ENCODE results near the gene PRDM2.

Gene PRDM2

DNA sequence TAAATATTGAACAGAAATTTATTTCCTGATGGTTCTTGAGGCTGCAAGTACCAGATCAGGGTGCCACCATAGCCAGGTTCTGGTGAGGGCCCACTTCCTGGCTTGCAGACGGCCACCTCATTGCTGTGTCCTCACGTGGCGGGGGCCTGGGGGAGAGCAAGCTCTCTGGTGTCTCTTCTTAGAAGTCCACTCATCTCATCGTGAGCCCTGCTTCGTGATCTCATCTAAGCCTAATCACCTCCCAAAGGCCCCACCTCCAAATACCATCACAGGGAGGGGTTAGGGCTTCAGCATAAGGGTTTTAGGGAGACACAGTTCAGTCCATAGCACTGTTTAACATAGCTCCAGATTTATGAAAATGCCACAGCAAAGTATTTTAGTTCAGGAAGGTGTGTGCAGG lies 119.7 kb downstream of the PRDM2 start:
- WGBS (ENCODE audit: extremely low coverage, insufficient coverage, insufficient read length): no CpG with 5 or more reads among the region's 5 CpGs
- Histone ChIP-seq H3K79me2 (ENCODE audit: control insufficient read depth, insufficient read depth, low read length, poor library complexity) (no peaks in the 10 kb centered on the region), H3K4me1 (ENCODE audit: control insufficient read depth in 1 of 2, insufficient read depth in 2 of 2, low read length in 2 of 2) (no peaks in the 10 kb centered on the region), H2AFZ (ENCODE audit: insufficient read depth, low read length, poor library complexity) (no peak overlapping the region), H3K4ac (ENCODE audit: low read depth, low read length) (no peak overlapping the region), H4K91ac (ENCODE audit: low read depth, low read length) (no peak overlapping the region), H4K12ac (ENCODE audit: low read depth, low read length) (no peak overlapping the region), H3K9me3 (ENCODE audit: insufficient read depth, low read depth, low read length) (no peaks in the 10 kb centered on the region), H3K18ac (ENCODE audit: low read length) (no peak overlapping the region), H2AK5ac (ENCODE audit: low read length) (no peak overlapping the region), H2BK5ac (ENCODE audit: low read depth, low read length, poor library complexity) (no peak overlapping the region), H3K4me2 (ENCODE audit: low read length) (no peak overlapping the region), H3K4me3 (ENCODE audit: low read depth, low read length) (no peak overlapping the region), H3K27ac (ENCODE audit: low read depth, low read length) (no peak overlapping the region), H3K23ac (ENCODE audit: low read length) (no peak overlapping the region), H3K9ac (ENCODE audit: low read length) (no peak overlapping the region), H3K27me3 (ENCODE audit: insufficient read depth, low read length) (no peaks in the 10 kb centered on the region), H4K8ac (ENCODE audit: low read depth, low read length) (no peak overlapping the region), H2BK120ac (ENCODE audit: insufficient read depth, low read length, poor library complexity) (no peak overlapping the region), H3K36me3 (ENCODE audit: control insufficient read depth in 1 of 2, insufficient read depth in 2 of 2, low read length in 2 of 2) (no peaks in the 10 kb centered on the region), H2BK12ac (ENCODE audit: low read length) (no peak overlapping the region), H3K79me1 (ENCODE audit: low read length) (no peaks in the 10 kb centered on the region), H3K14ac (ENCODE audit: low read length) (no peak overlapping the region)
- DNase-seq: no peak

DNA sequence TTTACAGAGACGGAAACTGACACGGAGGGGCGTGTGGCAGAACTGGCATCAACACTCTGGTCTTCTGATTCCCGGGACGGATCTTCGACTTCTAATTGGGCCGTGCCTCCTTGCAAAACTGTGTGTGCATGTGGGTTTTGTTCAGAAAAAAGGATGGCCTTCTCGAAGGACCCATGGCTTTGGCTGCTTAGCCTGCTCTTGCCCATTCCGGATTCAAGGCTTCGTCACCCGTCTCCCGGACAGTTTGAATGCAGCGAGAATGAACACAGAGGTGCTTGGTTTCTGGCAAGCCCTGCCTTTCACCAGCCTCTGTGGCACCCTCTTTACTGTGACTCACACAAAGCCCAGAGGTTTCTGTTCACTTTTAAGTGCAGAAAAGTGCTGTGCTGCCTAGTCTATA lies 120.1 kb downstream of the PRDM2 start:
- Histone ChIP-seq H3K27me3 (ENCODE audit: insufficient read depth, low read length) (no peaks in the 10 kb centered on the region), H4K91ac (ENCODE audit: low read depth, low read length) (no peak overlapping the region)

DNA sequence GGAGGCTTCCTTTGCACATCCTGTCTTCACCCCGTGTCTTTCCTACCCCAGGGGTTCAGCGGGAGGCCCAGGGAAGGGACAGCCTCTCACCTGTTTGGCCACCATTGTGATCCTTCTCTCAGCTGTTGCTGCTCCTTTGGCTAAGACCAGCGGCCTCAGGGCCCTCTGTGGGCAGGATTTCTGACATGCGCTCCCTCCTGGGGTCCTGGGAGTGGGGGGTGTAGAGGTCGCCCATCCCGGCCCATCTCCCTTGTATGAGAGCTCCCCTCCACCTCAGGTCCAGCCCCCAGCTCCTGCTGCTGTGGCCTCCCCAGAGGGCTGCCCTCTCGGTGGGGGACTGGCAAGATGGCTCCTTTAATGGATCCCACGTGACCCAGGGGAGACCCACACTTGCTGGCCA lies 120.5 kb downstream of the PRDM2 start:
- Histone ChIP-seq H3K79me1 (ENCODE audit: low read length) (no peaks in the 10 kb centered on the region), H3K79me2 (ENCODE audit: control insufficient read depth, insufficient read depth, low read length, poor library complexity) (no peaks in the 10 kb centered on the region), H2AK5ac (ENCODE audit: low read length) (no peak overlapping the region), H3K9me3 (ENCODE audit: insufficient read depth, low read depth, low read length) (no peaks in the 10 kb centered on the region), H3K18ac (ENCODE audit: low read length) (no peak overlapping the region), H2BK120ac (ENCODE audit: insufficient read depth, low read length, poor library complexity) (no peak overlapping the region), H3K9ac (ENCODE audit: low read length) (no peak overlapping the region), H4K8ac (ENCODE audit: low read depth, low read length) (no peak overlapping the region), H3K27me3 (ENCODE audit: insufficient read depth, low read length) (no peaks in the 10 kb centered on the region), H3K4me1 (ENCODE audit: control insufficient read depth in 1 of 2, insufficient read depth in 2 of 2, low read length in 2 of 2) (no peaks in the 10 kb centered on the region), H3K23ac (ENCODE audit: low read length) (no peak overlapping the region), H2AFZ (ENCODE audit: insufficient read depth, low read length, poor library complexity) (no peak overlapping the region), H3K4me2 (ENCODE audit: low read length) (no peak overlapping the region), H2BK5ac (ENCODE audit: low read depth, low read length, poor library complexity) (no peak overlapping the region), H4K12ac (ENCODE audit: low read depth, low read length) (no peak overlapping the region), H3K36me3 (ENCODE audit: control insufficient read depth in 1 of 2, insufficient read depth in 2 of 2, low read length in 2 of 2) (peaks cover 0 to 2% of the 10 kb centered on the region in 2 experiments), H3K14ac (ENCODE audit: low read length) (no peak overlapping the region), H2BK12ac (ENCODE audit: low read length) (no peak overlapping the region), H3K4me3 (ENCODE audit: low read depth, low read length) (no peak overlapping the region), H3K4ac (ENCODE audit: low read depth, low read length) (no peak overlapping the region), H4K91ac (ENCODE audit: low read depth, low read length) (no peak overlapping the region), H3K27ac (ENCODE audit: low read depth, low read length) (no peak overlapping the region)
- no peak for DNase-seq
- no CpG with 5 or more reads among the region's 8 CpGs for WGBS (ENCODE audit: extremely low coverage, insufficient coverage, insufficient read length)

More for the DNA sequence above, 120.1 kb downstream of the PRDM2 start:
- no peak overlapping the region for H3K4me3 ChIP-seq (ENCODE audit: low read depth, low read length)
- no peak overlapping the region for H3K4ac ChIP-seq (ENCODE audit: low read depth, low read length)
- H3K79me2 ChIP-seq (ENCODE audit: control insufficient read depth, insufficient read depth, low read length, poor library complexity): no peaks in the 10 kb centered on the region
- H3K27ac ChIP-seq (ENCODE audit: low read depth, low read length): no peak overlapping the region
- no peak for DNase-seq
- no peak overlapping the region for H2BK12ac ChIP-seq (ENCODE audit: low read length)
- H3K9ac ChIP-seq (ENCODE audit: low read length): no peak overlapping the region
- no peak overlapping the region for H4K12ac ChIP-seq (ENCODE audit: low read depth, low read length)
- H3K79me1 ChIP-seq (ENCODE audit: low read length): no peaks in the 10 kb centered on the region
- no peak overlapping the region for H4K8ac ChIP-seq (ENCODE audit: low read depth, low read length)
- no peak overlapping the region for H3K18ac ChIP-seq (ENCODE audit: low read length)
- no peak overlapping the region for H2AK5ac ChIP-seq (ENCODE audit: low read length)
- no CpG with 5 or more reads among the region's 13 CpGs for WGBS (ENCODE audit: extremely low coverage, insufficient coverage, insufficient read length)
- H2BK5ac ChIP-seq (ENCODE audit: low read depth, low read length, poor library complexity): no peak overlapping the region
- no peak overlapping the region for H3K14ac ChIP-seq (ENCODE audit: low read length)
- no peak overlapping the region for H3K4me2 ChIP-seq (ENCODE audit: low read length)
- H2BK120ac ChIP-seq (ENCODE audit: insufficient read depth, low read length, poor library complexity): no peak overlapping the region
- H3K36me3 ChIP-seq (ENCODE audit: control insufficient read depth in 1 of 2, insufficient read depth in 2 of 2, low read length in 2 of 2): peaks cover 0 to 1% of the 10 kb centered on the region in 2 experiments
- H3K4me1 ChIP-seq (ENCODE audit: control insufficient read depth in 1 of 2, insufficient read depth in 2 of 2, low read length in 2 of 2): no peaks in the 10 kb centered on the region
- no peak overlapping the region for H2AFZ ChIP-seq (ENCODE audit: insufficient read depth, low read length, poor library complexity)
- H3K9me3 ChIP-seq (ENCODE audit: insufficient read depth, low read depth, low read length): no peaks in the 10 kb centered on the region
- H3K23ac ChIP-seq (ENCODE audit: low read length): no peak overlapping the region

DNA sequence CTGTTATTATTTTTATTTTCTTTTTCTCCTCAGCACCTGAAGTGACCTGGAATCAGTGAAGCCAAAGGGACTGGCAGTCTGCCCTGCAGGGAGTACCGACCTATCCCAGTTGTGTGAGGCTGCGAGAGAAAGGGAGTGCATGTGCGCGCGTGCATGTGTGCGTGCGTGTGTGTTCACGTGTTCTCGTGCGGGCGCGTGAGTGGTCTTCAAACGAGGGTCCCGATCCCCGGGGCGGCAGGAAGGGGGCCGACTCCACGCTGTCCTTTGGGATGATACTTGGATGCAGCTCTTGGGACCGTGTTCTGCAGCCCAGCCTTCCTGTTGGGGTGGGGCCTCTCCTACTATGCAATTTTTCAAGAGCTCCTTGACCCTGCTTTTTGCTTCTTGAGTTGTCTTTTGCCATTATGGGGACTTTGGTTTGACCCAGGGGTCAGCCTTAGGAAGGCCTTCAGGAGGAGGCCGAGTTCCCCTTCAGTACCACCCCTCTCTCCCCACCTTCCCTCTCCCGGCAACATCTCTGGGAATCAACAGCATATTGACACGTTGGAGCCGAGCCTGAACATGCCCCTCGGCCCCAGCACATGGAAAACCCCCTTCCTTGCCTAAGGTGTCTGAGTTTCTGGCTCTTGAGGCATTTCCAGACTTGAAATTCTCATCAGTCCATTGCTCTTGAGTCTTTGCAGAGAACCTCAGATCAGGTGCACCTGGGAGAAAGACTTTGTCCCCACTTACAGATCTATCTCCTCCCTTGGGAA lies 123.3 kb downstream of the PRDM2 start:
- Histone ChIP-seq H3K4me3 (ENCODE audit: low read depth, low read length) (no peak overlapping the region), H3K36me3 (ENCODE audit: control insufficient read depth in 1 of 2, insufficient read depth in 2 of 2, low read length in 2 of 2) (peaks cover 0 to 2% of the 10 kb centered on the region in 2 experiments), H4K8ac (ENCODE audit: low read depth, low read length) (no peak overlapping the region), H3K14ac (ENCODE audit: low read length) (no peak overlapping the region), H2AK5ac (ENCODE audit: low read length) (no peak overlapping the region), H2BK12ac (ENCODE audit: low read length) (no peak overlapping the region), H3K27ac (ENCODE audit: low read depth, low read length) (no peak overlapping the region), H3K27me3 (ENCODE audit: insufficient read depth, low read length) (no peaks in the 10 kb centered on the region), H4K12ac (ENCODE audit: low read depth, low read length) (no peak overlapping the region), H3K79me1 (ENCODE audit: low read length) (no peaks in the 10 kb centered on the region), H3K9ac (ENCODE audit: low read length) (no peak overlapping the region), H2BK120ac (ENCODE audit: insufficient read depth, low read length, poor library complexity) (no peak overlapping the region), H3K4me1 (ENCODE audit: control insufficient read depth in 1 of 2, insufficient read depth in 2 of 2, low read length in 2 of 2) (no peaks in the 10 kb centered on the region), H3K4ac (ENCODE audit: low read depth, low read length) (no peak overlapping the region), H3K18ac (ENCODE audit: low read length) (no peak overlapping the region), H2BK5ac (ENCODE audit: low read depth, low read length, poor library complexity) (no peak overlapping the region), H3K4me2 (ENCODE audit: low read length) (no peak overlapping the region), H4K91ac (ENCODE audit: low read depth, low read length) (no peak overlapping the region), H3K9me3 (ENCODE audit: insufficient read depth, low read depth, low read length) (no peaks in the 10 kb centered on the region), H2AFZ (ENCODE audit: insufficient read depth, low read length, poor library complexity) (no peak overlapping the region), H3K23ac (ENCODE audit: low read length) (no peak overlapping the region), H3K79me2 (ENCODE audit: control insufficient read depth, insufficient read depth, low read length, poor library complexity) (no peaks in the 10 kb centered on the region)
- DNase-seq: no peak
- no CpG with 5 or more reads among the region's 24 CpGs for WGBS (ENCODE audit: extremely low coverage, insufficient coverage, insufficient read length)
